GM10248 (cell line): ENCODE data around the gene KCNS1.
"Not testable (repeated sequence)": the region's sequence is repeated elsewhere in the genome, so short reads cannot be mapped to it uniquely, and the experiment has no call there.

Experiments used
- CTCF ChIA-PET: fragments of 300-600 bp; sonication (Branson Sonifier 250); formaldehyde crosslinking; extraction: SDS; loops from one replicate; lab custom pipeline; 2021; ENCODE audit warnings: antibody characterized with exemption; lab: Yijun Ruan, JAX
- POLR2A ChIA-PET: fragments of 350-650 bp; sonication (Branson Sonifier 250); formaldehyde crosslinking; extraction: SDS; loops from one replicate; lab custom pipeline; 2020; ENCODE audit warnings: antibody characterized with exemption; lab: Yijun Ruan, JAX
- DNase-seq: peaks from one replicate; pipeline ENCODE4 v3.0.0; 2012; ENCODE audit errors: extremely low spot score
- CTCF ChIP-seq: IDR thresholded peaks from 2 replicates; pipeline ENCODE4 v1.5.1; 2012; ENCODE audit warnings: mild to moderate bottlenecking, low read depth; ENCODE audit errors: extremely low read depth, missing control alignments, control extremely low read depth

Gene KCNS1, protein sequence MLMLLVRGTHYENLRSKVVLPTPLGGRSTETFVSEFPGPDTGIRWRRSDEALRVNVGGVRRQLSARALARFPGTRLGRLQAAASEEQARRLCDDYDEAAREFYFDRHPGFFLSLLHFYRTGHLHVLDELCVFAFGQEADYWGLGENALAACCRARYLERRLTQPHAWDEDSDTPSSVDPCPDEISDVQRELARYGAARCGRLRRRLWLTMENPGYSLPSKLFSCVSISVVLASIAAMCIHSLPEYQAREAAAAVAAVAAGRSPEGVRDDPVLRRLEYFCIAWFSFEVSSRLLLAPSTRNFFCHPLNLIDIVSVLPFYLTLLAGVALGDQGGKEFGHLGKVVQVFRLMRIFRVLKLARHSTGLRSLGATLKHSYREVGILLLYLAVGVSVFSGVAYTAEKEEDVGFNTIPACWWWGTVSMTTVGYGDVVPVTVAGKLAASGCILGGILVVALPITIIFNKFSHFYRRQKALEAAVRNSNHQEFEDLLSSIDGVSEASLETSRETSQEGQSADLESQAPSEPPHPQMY

GRCh38 chr20:45100563-45101245 lies at the start of gene KCNS1:
Gene KCNS1, minus strand, starts transcription at chr20:45101127. Its CDS starts 1,891 bp downstream, at chr20:45099236.
- no peak for TF ChIP-seq CTCF
- DNase-seq: no peak
- ChIA-PET CTCF (interaction anchor here (0.6 to 11.4 kb wide), 6 partner anchors 9 to 353 kb away, joined by 4 to 183 read pairs (median 9); partner anchors contain the start of gene WFDC5), POLR2A (no interaction called here)

DNA sequence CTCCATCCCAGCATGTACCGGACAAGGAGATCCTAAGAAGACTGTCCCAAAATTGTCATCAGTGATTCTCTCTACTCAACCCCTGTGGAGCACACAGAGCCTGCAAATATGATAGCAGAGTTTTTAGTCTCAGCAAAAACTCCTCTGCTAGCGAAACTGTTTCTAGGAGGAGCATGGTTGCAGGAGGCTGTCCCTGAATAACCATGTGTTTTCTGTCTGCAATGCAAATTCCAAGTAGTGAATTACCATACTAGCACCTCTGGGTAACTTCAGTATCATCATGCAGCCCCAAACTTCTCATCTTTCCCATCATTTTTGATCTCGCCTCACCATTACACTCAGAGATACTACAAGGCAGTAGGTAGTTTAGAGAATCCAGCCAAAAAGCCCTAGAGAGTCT lies 48.1 kb upstream of the KCNS1 start:
- no peak for TF ChIP-seq CTCF
- ChIA-PET POLR2A (no interaction called here), CTCF (no interaction called here)
- no peak for DNase-seq

- CTCF ChIA-PET: interaction anchor here (1.2 to 3.1 kb wide), 3 partner anchors 25 to 631 kb away, joined by 3 to 24 read pairs (median 3); no protein-coding TSS in a partner anchor
- DNase-seq: no peak
- POLR2A ChIA-PET: no interaction called here
- TF ChIP-seq CTCF: no peak
Observed at GRCh38 chr20:45140836-45141235, 39.9 kb upstream of the KCNS1 start.

- CTCF ChIA-PET: interaction anchor here (0.6 to 3.1 kb wide), 11 partner anchors 9 to 632 kb away, joined by 3 to 24 read pairs (median 3); no protein-coding TSS in a partner anchor
- POLR2A ChIA-PET, DNase-seq: not testable (repeated sequence)
Observed at GRCh38 chr20:45139733-45140375, 38.9 kb upstream of the KCNS1 start.

- peak; percentile 46 for DNase-seq
- ChIA-PET POLR2A (no interaction called here), CTCF (interaction anchor here (0.6 to 3.1 kb wide), 12 partner anchors 8 to 163 kb away, joined by 3 to 24 read pairs (median 4); no protein-coding TSS in a partner anchor)
- peak; percentile 50 for TF ChIP-seq CTCF
Observed at GRCh38 chr20:45138561-45139300, 37.8 kb upstream of the KCNS1 start.

DNA sequence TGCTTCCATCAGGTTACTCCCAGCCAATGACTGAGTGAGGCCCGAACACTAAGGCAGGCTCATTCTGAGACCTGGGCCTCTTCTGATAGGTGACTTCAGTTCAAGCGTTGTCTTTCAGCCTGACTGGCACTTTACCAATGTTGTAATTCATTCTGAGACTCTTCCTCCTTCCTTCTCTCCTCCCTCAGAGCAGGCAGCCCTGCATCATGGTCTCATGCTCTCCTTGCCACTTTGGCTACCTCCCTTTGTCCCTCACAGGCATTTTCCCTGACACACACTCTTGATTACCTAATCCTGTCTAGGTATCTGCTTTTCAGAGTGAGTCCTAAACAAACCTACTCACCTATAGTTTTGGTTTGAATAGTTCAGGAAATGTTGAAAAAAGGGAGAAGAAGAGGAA lies 36.0 kb upstream of the KCNS1 start:
- DNase-seq: no peak
- TF ChIP-seq CTCF: no peak
- ChIA-PET POLR2A (no interaction called here), CTCF (interaction anchor here (0.9 kb wide), 1 partner anchor 9 kb away, joined by 3 read pairs; no protein-coding TSS in a partner anchor)
